Keratinocyte (primary cell): Measurements from ENCODE around the gene HPCAL1. TPM values are rescaled to one million over a fixed set of nuclear protein-coding genes. Genes with fewer than 3 reads are reported as not detected.

Source experiments
- DNase-seq: peaks from one replicate; pipeline ENCODE4 v3.0.0-alpha.2; 2011; ENCODE audit warnings: low read depth, missing footprints, low spot score
- FAIRE-seq: peaks from 2 replicates; lab custom pipeline; 2011; peaks lifted over from hg19 to GRCh38; lab: Jason Lieb, UNC
- H2AFZ ChIP-seq: 2 replicates; pipeline ENCODE4 v1.6.0; 2012; ENCODE audit warnings: low read length, control low read depth, inconsistent platforms; ENCODE audit not compliant: control insufficient read depth
- H3K27ac ChIP-seq: 2 replicates; pipeline ENCODE4 v1.5.1; 2011; ENCODE audit warnings: low read length; ENCODE audit not compliant: control insufficient read depth, insufficient read depth
- H3K27me3 ChIP-seq: 3 replicates; pipeline ENCODE4 v1.6.0; 2011; ENCODE audit warnings: low read length; ENCODE audit not compliant: control insufficient read depth, insufficient read depth; ENCODE audit errors: extremely low read depth
- H3K36me3 ChIP-seq, 2 experiments: 2 replicates in 1 of 2; 3 replicates in 1 of 2; pipeline ENCODE4 v1.5.1; 2011; ENCODE audit warnings: low read length in 2 of 2, mild to moderate bottlenecking in 1 of 2; ENCODE audit not compliant: control insufficient read depth in 2 of 2, insufficient read depth in 2 of 2; ENCODE audit errors: extremely low read depth in 1 of 2
- H3K4me1 ChIP-seq: 3 replicates; pipeline ENCODE4 v1.5.1; 2011; ENCODE audit warnings: low read length; ENCODE audit not compliant: control insufficient read depth, insufficient read depth; ENCODE audit errors: extremely low read depth
- H3K4me2 ChIP-seq: 3 replicates; pipeline ENCODE4 v1.6.0; 2011; ENCODE audit warnings: low read depth, low read length; ENCODE audit not compliant: control insufficient read depth, insufficient read depth; ENCODE audit errors: extremely low read depth
- H3K4me3 ChIP-seq, 3 experiments: fragments of 200-600 bp in 1 of 3; sonication (generic) in 1 of 3; 2 replicates in 2 of 3; 3 replicates in 1 of 3; pipeline ENCODE4 v1.5.1; 2011 to 2016; ENCODE audit warnings: low read length in 3 of 3, mild to moderate bottlenecking in 3 of 3, control low read depth in 2 of 3, inconsistent platforms in 1 of 3, low read depth in 1 of 3, mixed read lengths in 1 of 3, mixed run types in 1 of 3, moderate library complexity in 1 of 3; ENCODE audit not compliant: control insufficient read depth in 2 of 3, insufficient read depth in 2 of 3; ENCODE audit errors: extremely low read depth in 1 of 3
- H3K79me2 ChIP-seq: 2 replicates; pipeline ENCODE4 v1.6.0; 2012; ENCODE audit warnings: low read length; ENCODE audit not compliant: control insufficient read depth, insufficient read depth
- H3K9ac ChIP-seq: 3 replicates; pipeline ENCODE4 v1.6.0; 2011; ENCODE audit warnings: low read length; ENCODE audit not compliant: control insufficient read depth, insufficient read depth; ENCODE audit errors: extremely low read depth
- H3K9me1 ChIP-seq: 3 replicates; pipeline ENCODE4 v1.6.0; 2011; ENCODE audit warnings: low read length; ENCODE audit not compliant: control insufficient read depth, insufficient read depth; ENCODE audit errors: extremely low read depth
- H3K9me3 ChIP-seq: 2 replicates; pipeline ENCODE4 v1.5.1; 2012; ENCODE audit warnings: low read depth, low read length; ENCODE audit not compliant: control insufficient read depth
- H4K20me1 ChIP-seq: 3 replicates; pipeline ENCODE4 v1.6.0; 2011; ENCODE audit warnings: low read length; ENCODE audit not compliant: control insufficient read depth, insufficient read depth; ENCODE audit errors: extremely low read depth
- EZH2 ChIP-seq: IDR thresholded peaks from one replicate; pipeline ENCODE4 v1.6.1; 2012; ENCODE audit warnings: inconsistent platforms, mild to moderate bottlenecking, low read length, moderate library complexity
- dilution Hi-C: fragments of 300-500 bp; cut with MboI; formaldehyde crosslinking; loops from one replicate; pipeline ENCODE4 v1.7.0; 2020; ENCODE audit warnings: low sequenced_read_pairs; ENCODE audit not compliant: extremely low pct_ligation_motif_present
- polyA plus RNA-seq, 5 experiments: library from polyadenylated mRNA; depleted of rRNA in 3 of 5; stranded (reverse) in 3 of 5; stranded (forward) in 1 of 5; unstranded in 1 of 5; fragments of >200 nt; gene quantifications; 1 replicate in 1 of 5; 2 replicates in 3 of 5; 3 replicates in 1 of 5; pipeline versions ENCODE4 v1.2.1 to v1.2.3, GENCODE V29; 2011 to 2012; ENCODE audit warnings: missing spikeins in 2 of 5, low read depth in 1 of 5, low replicate concordance in 1 of 5
- TF ChIP-seq, protein P1 (sequence below), 3 experiments: IDR thresholded peaks in 1 of 3; conservative IDR thresholded peaks in 1 of 3; optimal IDR thresholded peaks in 1 of 3; 2 replicates in 2 of 3; 3 replicates in 1 of 3; pipeline versions ENCODE3 to v1.5.1; 2011; ENCODE audit warnings: low read length in 3 of 3, mild to moderate bottlenecking in 3 of 3, moderate library complexity in 2 of 3, control low read depth in 1 of 3, inconsistent platforms in 1 of 3; ENCODE audit not compliant: insufficient read depth in 2 of 3; ENCODE audit errors: extremely low read depth in 1 of 3

HPCAL1 gene
- polyA plus RNA-seq, 1 donor (not counting 4 experiments of a cell fraction or from before 2014, with no cell fraction given), result 18.0 TPM

DNA sequence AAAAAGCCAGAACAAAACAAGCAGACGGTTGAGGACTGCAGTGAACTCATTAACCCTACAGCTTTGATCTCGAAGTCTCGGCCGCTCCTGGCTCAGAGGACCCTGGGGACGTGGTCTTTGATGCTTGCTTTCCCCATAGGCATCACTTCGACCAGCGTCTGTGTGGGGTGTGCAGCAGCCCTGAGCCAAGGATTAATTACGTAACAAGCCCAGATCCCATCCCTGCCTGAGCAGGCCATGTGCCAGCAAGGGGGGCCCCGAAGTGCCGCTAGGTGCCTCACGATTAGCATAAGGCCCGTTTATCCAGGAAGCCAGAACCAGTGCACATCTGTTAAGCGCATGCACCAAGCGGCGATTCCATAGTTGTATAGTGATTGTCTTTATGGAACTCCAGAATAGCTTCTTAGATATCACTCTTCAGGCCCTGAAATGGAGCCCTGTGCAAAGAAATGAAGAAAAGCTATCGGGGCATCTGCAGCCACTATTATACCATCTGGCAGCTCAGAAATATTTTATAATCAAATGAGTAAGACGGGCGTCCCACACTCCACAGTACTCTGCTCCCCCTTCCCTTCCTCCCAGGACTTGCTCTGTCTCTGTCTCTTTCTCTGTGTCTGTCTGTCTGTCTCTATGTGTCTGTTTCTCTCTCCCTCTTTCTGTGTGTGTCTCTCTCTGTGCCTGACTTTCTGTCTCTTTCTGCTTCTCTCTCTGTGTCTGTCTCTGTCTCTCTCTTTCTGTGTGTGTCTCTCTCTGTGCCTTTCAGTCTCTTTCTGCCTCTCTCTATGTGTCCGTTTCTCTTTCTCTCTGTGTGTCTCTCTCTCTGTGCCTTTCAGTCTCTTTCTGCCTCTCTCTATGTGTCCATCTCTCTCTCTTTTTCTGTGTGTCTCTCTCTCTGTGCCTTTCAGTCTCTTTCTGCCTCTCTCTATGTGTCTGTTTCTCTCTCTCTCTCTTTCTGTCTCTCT is 41.7 kb downstream of the HPCAL1 start:
- Histone ChIP-seq H3K4me3 (no peak overlapping the region), H3K79me2 (peaks cover 32% of the 10 kb centered on the region), H3K27me3 (no peaks in the 10 kb centered on the region), H3K4me2 (no peak overlapping the region), H2AFZ (no peak overlapping the region), H3K9me3 (no peaks in the 10 kb centered on the region), H3K9ac (no peak overlapping the region), H3K27ac (no peak overlapping the region), H3K9me1 (no peaks in the 10 kb centered on the region), H4K20me1 (peaks cover 2% of the 10 kb centered on the region), H3K36me3 (peaks cover 0 to 3% of the 10 kb centered on the region in 2 experiments), H3K4me1 (peaks cover 24% of the 10 kb centered on the region)
- DNase-seq (no peak), FAIRE-seq (no peak)
- TF ChIP-seq, protein P1, sequence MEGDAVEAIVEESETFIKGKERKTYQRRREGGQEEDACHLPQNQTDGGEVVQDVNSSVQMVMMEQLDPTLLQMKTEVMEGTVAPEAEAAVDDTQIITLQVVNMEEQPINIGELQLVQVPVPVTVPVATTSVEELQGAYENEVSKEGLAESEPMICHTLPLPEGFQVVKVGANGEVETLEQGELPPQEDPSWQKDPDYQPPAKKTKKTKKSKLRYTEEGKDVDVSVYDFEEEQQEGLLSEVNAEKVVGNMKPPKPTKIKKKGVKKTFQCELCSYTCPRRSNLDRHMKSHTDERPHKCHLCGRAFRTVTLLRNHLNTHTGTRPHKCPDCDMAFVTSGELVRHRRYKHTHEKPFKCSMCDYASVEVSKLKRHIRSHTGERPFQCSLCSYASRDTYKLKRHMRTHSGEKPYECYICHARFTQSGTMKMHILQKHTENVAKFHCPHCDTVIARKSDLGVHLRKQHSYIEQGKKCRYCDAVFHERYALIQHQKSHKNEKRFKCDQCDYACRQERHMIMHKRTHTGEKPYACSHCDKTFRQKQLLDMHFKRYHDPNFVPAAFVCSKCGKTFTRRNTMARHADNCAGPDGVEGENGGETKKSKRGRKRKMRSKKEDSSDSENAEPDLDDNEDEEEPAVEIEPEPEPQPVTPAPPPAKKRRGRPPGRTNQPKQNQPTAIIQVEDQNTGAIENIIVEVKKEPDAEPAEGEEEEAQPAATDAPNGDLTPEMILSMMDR (optimal IDR thresholded peaks at IDR 0.05 in 1 of 3, IDR thresholded peaks at IDR 0.05 in 1 of 3, conservative IDR thresholded peaks at IDR 0.05 in 1 of 3; ENCODE audit: extremely low read depth in 1 of 3, insufficient read depth in 2 of 3, low read length in 3 of 3), result no peak
- dilution Hi-C loops, result no loop called here

DNA sequence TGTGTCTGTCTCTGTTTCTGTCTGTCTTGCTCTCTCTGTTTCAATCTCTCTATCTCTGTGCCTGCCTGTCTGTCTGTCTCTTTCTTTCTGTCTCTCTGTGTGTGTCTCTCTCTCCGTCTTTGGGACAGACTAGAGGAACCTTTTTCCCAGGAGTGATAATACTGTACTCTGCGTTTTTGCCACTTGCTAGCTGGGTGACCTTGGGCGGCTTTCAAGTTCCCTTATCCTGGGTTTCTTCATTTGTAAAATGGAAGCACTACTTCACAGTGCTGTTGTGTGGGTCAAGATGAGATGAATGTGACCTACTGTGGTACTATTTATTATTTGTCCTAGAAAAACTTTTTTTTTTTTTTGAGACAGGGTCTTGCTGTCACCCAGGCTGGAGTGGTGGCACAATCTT is 42.4 kb downstream of the HPCAL1 start:
- TF ChIP-seq, protein P1 (optimal IDR thresholded peaks at IDR 0.05 in 1 of 3, IDR thresholded peaks at IDR 0.05 in 1 of 3, conservative IDR thresholded peaks at IDR 0.05 in 1 of 3; ENCODE audit: extremely low read depth in 1 of 3, insufficient read depth in 2 of 3, low read length in 3 of 3), result no peak
- TF ChIP-seq EZH2, result no peak
- Histone ChIP-seq H3K9me3 (no peaks in the 10 kb centered on the region), H3K9me1 (no peaks in the 10 kb centered on the region), H2AFZ (no peak overlapping the region), H3K27ac (no peak overlapping the region), H3K4me3 (no peak overlapping the region), H3K27me3 (no peaks in the 10 kb centered on the region), H3K4me1 (peaks cover 19% of the 10 kb centered on the region), H3K9ac (no peak overlapping the region), H3K4me2 (no peak overlapping the region), H3K79me2 (peaks cover 28% of the 10 kb centered on the region), H4K20me1 (peaks cover 2% of the 10 kb centered on the region), H3K36me3 (peaks cover 0 to 1% of the 10 kb centered on the region in 2 experiments)
- dilution Hi-C loops, result no loop called here
- DNase-seq (no peak), FAIRE-seq (no peak)
